ENCODE measurements around the gene SERBP1. TPM values are rescaled to one million over a fixed set of nuclear protein-coding genes. Genes with fewer than 3 reads are reported as not detected.
"Not testable (repeated sequence)": the region's sequence is repeated elsewhere in the genome, so short reads cannot be mapped to it uniquely, and the experiment has no call there.

The SERBP1 gene
- total RNA-seq, 1 donor from 2014 or later = 167 TPM

- H3K27ac ChIP-seq = no peak overlapping the region
- DNase-seq (ENCODE audit: extremely low spot score in 2 of 2) = no peak
- H3K36me3 ChIP-seq = peaks cover 0 to 28% of the 10 kb centered on the region in 2 donors
- H3K4me3 ChIP-seq = no peak overlapping the region
- peaks cover 37% of the 10 kb centered on the region for H3K4me1 ChIP-seq
- H3K9me3 ChIP-seq = no peaks in the 10 kb centered on the region
- TF ChIP-seq POLR2A (IDR thresholded peaks at IDR 0.05) (no peak), POLR2AphosphoS5 (IDR thresholded peaks at IDR 0.05; ENCODE audit: insufficient read depth in 1 of 2, low read depth in 1 of 2) (no peak)
- TF ChIP-seq, protein P1, sequence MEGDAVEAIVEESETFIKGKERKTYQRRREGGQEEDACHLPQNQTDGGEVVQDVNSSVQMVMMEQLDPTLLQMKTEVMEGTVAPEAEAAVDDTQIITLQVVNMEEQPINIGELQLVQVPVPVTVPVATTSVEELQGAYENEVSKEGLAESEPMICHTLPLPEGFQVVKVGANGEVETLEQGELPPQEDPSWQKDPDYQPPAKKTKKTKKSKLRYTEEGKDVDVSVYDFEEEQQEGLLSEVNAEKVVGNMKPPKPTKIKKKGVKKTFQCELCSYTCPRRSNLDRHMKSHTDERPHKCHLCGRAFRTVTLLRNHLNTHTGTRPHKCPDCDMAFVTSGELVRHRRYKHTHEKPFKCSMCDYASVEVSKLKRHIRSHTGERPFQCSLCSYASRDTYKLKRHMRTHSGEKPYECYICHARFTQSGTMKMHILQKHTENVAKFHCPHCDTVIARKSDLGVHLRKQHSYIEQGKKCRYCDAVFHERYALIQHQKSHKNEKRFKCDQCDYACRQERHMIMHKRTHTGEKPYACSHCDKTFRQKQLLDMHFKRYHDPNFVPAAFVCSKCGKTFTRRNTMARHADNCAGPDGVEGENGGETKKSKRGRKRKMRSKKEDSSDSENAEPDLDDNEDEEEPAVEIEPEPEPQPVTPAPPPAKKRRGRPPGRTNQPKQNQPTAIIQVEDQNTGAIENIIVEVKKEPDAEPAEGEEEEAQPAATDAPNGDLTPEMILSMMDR (IDR thresholded peaks at IDR 0.05) = no peak
- intact Hi-C loops (cut with DNase I) = no loop called here
- no peaks in the 10 kb centered on the region for H3K27me3 ChIP-seq
Observed at GRCh38 chr1:67408148-67408547, 22.1 kb downstream of the SERBP1 start.

DNA sequence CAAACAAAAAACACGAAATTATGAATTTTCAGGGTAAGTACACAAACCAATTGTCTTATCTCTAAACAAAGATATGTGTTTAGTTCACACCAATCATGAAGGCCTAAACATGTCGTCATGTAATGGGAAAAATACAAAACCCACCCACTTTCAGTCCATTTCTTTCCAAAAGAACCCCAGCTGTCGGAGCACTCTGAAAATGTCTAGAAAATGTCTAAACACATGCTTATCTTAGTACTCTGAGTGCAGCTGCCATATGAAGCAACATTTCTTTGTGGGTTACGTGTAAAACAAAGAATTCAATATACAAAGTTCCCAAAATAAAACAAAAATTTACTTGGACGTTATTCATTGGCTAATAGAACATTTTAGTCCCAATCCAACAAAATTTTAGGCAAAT is 22.7 kb downstream of the SERBP1 start:
- H3K27me3 ChIP-seq = no peaks in the 10 kb centered on the region
- H3K9me3 ChIP-seq = no peaks in the 10 kb centered on the region
- peaks cover 0 to 24% of the 10 kb centered on the region in 2 donors for H3K36me3 ChIP-seq
- no peak overlapping the region for H3K4me3 ChIP-seq
- peaks cover 37% of the 10 kb centered on the region for H3K4me1 ChIP-seq
- TF ChIP-seq POLR2A (IDR thresholded peaks at IDR 0.05) = no peak
- TF ChIP-seq POLR2AphosphoS5 (IDR thresholded peaks at IDR 0.05; ENCODE audit: insufficient read depth in 1 of 2, low read depth in 1 of 2) = no peak
- TF ChIP-seq, protein P1 (IDR thresholded peaks at IDR 0.05) = no peak
- no peak for DNase-seq (ENCODE audit: extremely low spot score in 2 of 2)
- intact Hi-C loops (cut with DNase I) = no loop called here
- no peak overlapping the region for H3K27ac ChIP-seq

- Histone ChIP-seq H3K4me3 (no peak overlapping the region), H3K4me1 (peaks cover 35% of the 10 kb centered on the region), H3K27ac (no peak overlapping the region), H3K36me3 (peaks cover 0 to 9% of the 10 kb centered on the region in 2 donors), H3K9me3 (no peaks in the 10 kb centered on the region), H3K27me3 (no peaks in the 10 kb centered on the region)
- TF ChIP-seq POLR2AphosphoS5 (IDR thresholded peaks at IDR 0.05; ENCODE audit: insufficient read depth in 1 of 2, low read depth in 1 of 2) (no peak), POLR2A (IDR thresholded peaks at IDR 0.05) (no peak)
- TF ChIP-seq, protein P1 (IDR thresholded peaks at IDR 0.05) = no peak
- intact Hi-C loops (cut with DNase I) = no loop called here
- no peak for DNase-seq (ENCODE audit: extremely low spot score in 2 of 2)
Observed at GRCh38 chr1:67405473-67406245, 24.5 kb downstream of the SERBP1 start.

GRCh38 chr1:67404212-67404620 is 26.0 kb downstream of the SERBP1 start:
- Histone ChIP-seq H3K36me3 (no peaks in the 10 kb centered on the region), H3K4me1 (peaks cover 25% of the 10 kb centered on the region), H3K9me3 (no peaks in the 10 kb centered on the region), H3K27me3 (no peaks in the 10 kb centered on the region), H3K4me3 (no peak overlapping the region), H3K27ac (no peak overlapping the region)
- intact Hi-C loops (cut with DNase I) = no loop called here
- TF ChIP-seq POLR2A (IDR thresholded peaks at IDR 0.05) (no peak), POLR2AphosphoS5 (IDR thresholded peaks at IDR 0.05; ENCODE audit: insufficient read depth in 1 of 2, low read depth in 1 of 2) (no peak)
- TF ChIP-seq, protein P1 (IDR thresholded peaks at IDR 0.05) = no peak
- DNase-seq (ENCODE audit: extremely low spot score in 2 of 2) = no peak

GRCh38 chr1:67401443-67401842 is 28.8 kb downstream of the SERBP1 start:
- Histone ChIP-seq H3K4me1 (peaks cover 16% of the 10 kb centered on the region), H3K36me3 (no peaks in the 10 kb centered on the region), H3K27me3 (no peaks in the 10 kb centered on the region), H3K27ac (no peak overlapping the region), H3K9me3 (no peaks in the 10 kb centered on the region), H3K4me3 (no peak overlapping the region)
- intact Hi-C loops (cut with DNase I) = no loop called here
- TF ChIP-seq, protein P1 (IDR thresholded peaks at IDR 0.05) = no peak
- TF ChIP-seq POLR2A (IDR thresholded peaks at IDR 0.05) = no peak
- no peak for TF ChIP-seq POLR2AphosphoS5 (IDR thresholded peaks at IDR 0.05; ENCODE audit: insufficient read depth in 1 of 2, low read depth in 1 of 2)
- no peak for DNase-seq (ENCODE audit: extremely low spot score in 2 of 2)

DNA sequence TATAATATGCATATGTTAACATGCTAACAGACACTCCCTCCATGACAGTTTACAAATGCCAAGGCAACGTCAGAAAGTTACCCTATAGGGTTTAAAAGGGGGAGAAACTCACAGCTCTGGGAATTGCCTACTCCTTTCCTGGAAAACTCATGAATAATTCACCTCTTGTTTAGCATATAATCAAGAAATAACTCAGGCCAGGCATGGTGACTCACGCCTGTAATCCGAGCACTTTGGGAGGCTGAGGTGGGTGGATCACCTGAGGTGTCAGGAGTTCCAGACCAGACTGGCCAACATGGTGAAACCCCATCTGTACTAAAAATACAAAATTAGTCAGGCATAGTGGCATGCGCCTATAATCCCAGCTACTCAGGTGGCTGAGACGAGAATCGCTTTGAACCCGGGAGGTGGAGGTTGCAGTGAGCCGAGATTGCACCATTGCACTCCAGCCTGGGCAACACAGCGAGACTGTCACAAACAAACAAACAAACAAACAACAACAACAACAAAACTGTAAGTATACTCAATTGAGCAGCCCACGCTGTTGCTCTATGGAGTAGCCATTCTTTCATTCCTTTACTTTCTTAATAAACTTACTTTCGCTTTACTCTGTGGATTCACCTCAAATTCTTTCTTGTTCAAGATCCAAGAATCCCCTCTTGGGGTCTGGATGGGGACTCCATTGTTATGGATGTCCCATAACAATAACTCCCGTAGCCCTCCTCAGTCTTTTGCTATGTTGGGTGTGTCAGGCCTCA is 30.0 kb downstream of the SERBP1 start:
- H3K36me3 ChIP-seq; H3K27me3 ChIP-seq; H3K27ac ChIP-seq; intact Hi-C loops (cut with DNase I); H3K4me3 ChIP-seq; H3K9me3 ChIP-seq; DNase-seq (ENCODE audit: extremely low spot score in 2 of 2): not testable (repeated sequence)
- peaks cover 11% of the 10 kb centered on the region for H3K4me1 ChIP-seq

All from vagina (tissue), 2 donors.